ENCODE data around the gene HORMAD1.

- TF ChIP-seq CTCF (IDR thresholded peaks at IDR 0.05) (no peak), POLR2A (IDR thresholded peaks at IDR 0.05) (no peak), POLR2AphosphoS5 (IDR thresholded peaks at IDR 0.05; ENCODE audit: insufficient read depth in 1 of 2, low read depth in 1 of 2) (no peak)
Observed at GRCh38 chr1:150674881-150675280, 45.8 kb downstream of the HORMAD1 start.

Measured in vagina (tissue), 2 donors.